NCI-H146 (cell line): ENCODE measurements around the gene RNF5.
"Not testable (repeated sequence)": the region's sequence is repeated elsewhere in the genome, so short reads cannot be mapped to it uniquely, and the experiment has no call there.

Experiments
- DNase-seq: peaks from one replicate; lab custom pipeline; 2025; lab: John Stamatoyannopoulos, UW

RNF5 gene

GRCh38 chr6:32177788-32178546 lies at the start of gene RNF5:
Gene RNF5, plus strand, starts transcription at chr6:32178405. Its CDS starts 107 bp downstream, at chr6:32178512.
- DNase-seq = peak; percentile 99

- DNase-seq = no peak
Observed at GRCh38 chr6:32128751-32129296, 49.4 kb upstream of the RNF5 start.

- no peak for DNase-seq
Observed at GRCh38 chr6:32129297-32130088, 48.7 kb upstream of the RNF5 start.

GRCh38 chr6:32131439-32131948 lies 46.7 kb upstream of the RNF5 start:
- no peak for DNase-seq

- DNase-seq = no peak
Observed at GRCh38 chr6:32132110-32132509, 46.1 kb upstream of the RNF5 start.

- DNase-seq = no peak
Observed at GRCh38 chr6:32133786-32134185, 44.4 kb upstream of the RNF5 start.

GRCh38 chr6:32137454-32137853 lies 40.8 kb upstream of the RNF5 start:
- no peak for DNase-seq

GRCh38 chr6:32139590-32139989 lies 38.6 kb upstream of the RNF5 start:
- DNase-seq = no peak

- DNase-seq = no peak
Observed at GRCh38 chr6:32140420-32141046, 37.7 kb upstream of the RNF5 start.

GRCh38 chr6:32144238-32144637 lies 34.0 kb upstream of the RNF5 start:
- DNase-seq = not testable (repeated sequence)

GRCh38 chr6:32146287-32146686 lies 31.9 kb upstream of the RNF5 start:
- no peak for DNase-seq

GRCh38 chr6:32146687-32147086 lies 31.5 kb upstream of the RNF5 start:
- DNase-seq = no peak

GRCh38 chr6:32147401-32148132 lies 30.6 kb upstream of the RNF5 start:
- no peak for DNase-seq

GRCh38 chr6:32148289-32149091 lies 29.7 kb upstream of the RNF5 start:
- peak; percentile 69 for DNase-seq

GRCh38 chr6:32149092-32149755 lies 29.0 kb upstream of the RNF5 start:
- DNase-seq = peak; percentile 34

- no peak for DNase-seq
Observed at GRCh38 chr6:32149932-32150870, 28.0 kb upstream of the RNF5 start.

GRCh38 chr6:32151181-32151862 lies 26.9 kb upstream of the RNF5 start:
- DNase-seq = no peak
